IMR-90 (cell line): ENCODE data around the gene L3MBTL4. TPM values are rescaled to one million over a fixed set of nuclear protein-coding genes. Genes with fewer than 3 reads are reported as not detected.

ENCODE experiments used
- ATAC-seq: fragments of 200-7000 bp; cut with Tn5 transposase; 2 replicates; pipeline ENCODE4 v1.9.1; 2020; ENCODE audit warnings: low read depth, mild to moderate bottlenecking, moderate library complexity
- BruUV-seq: library from RNA; stranded (reverse); fragments of 400-500 nt; replicated peaks from 2 replicates; lab custom pipeline; 2021; lab: Mats Ljungman, UMichigan
- CTCF ChIA-PET: fragments of 300-600 bp; formaldehyde crosslinking; extraction: SDS; loops from one replicate; lab custom pipeline; 2021; ENCODE audit warnings: antibody characterized with exemption; lab: Yijun Ruan, JAX
- POLR2A ChIA-PET: fragments of 300-600 bp; sonication (Branson Sonifier 250); formaldehyde crosslinking; loops from one replicate; lab custom pipeline; 2022; ENCODE audit warnings: antibody characterized with exemption; ENCODE audit not compliant: unreplicated experiment; lab: Charles Lee
- DNase-seq: peaks from one replicate; pipeline ENCODE4 v3.0.0; 2013
- H2AFZ ChIP-seq: replicated peaks from 2 replicates; pipeline ENCODE3; 2013; ENCODE audit warnings: low read length, mild to moderate bottlenecking; ENCODE audit not compliant: poor library complexity
- H2AK5ac ChIP-seq: 2 replicates; pipeline ENCODE4 v1.6.1; 2013; ENCODE audit warnings: low read depth, low read length, inconsistent platforms
- H2AK9ac ChIP-seq: replicated peaks from 2 replicates; pipeline ENCODE3; 2013; ENCODE audit warnings: mild to moderate bottlenecking, low read depth, low read length, moderate library complexity; ENCODE audit not compliant: poor library complexity
- H2BK120ac ChIP-seq: 2 replicates; pipeline ENCODE4 v1.6.1; 2013; ENCODE audit warnings: low read depth, low read length, inconsistent platforms
- H2BK15ac ChIP-seq: 3 replicates; pipeline ENCODE4 v1.6.1; 2013; ENCODE audit warnings: low read depth, low read length, inconsistent platforms
- H2BK20ac ChIP-seq: 2 replicates; pipeline ENCODE4 v1.6.1; 2013; ENCODE audit warnings: low read depth, mild to moderate bottlenecking, inconsistent platforms, low read length, moderate library complexity
- H2BK5ac ChIP-seq: 2 replicates; pipeline ENCODE4 v1.6.1; 2013; ENCODE audit warnings: mild to moderate bottlenecking, low read depth, low read length, inconsistent platforms; ENCODE audit not compliant: poor library complexity, severe bottlenecking
- H3K14ac ChIP-seq: replicated peaks from 2 replicates; pipeline ENCODE4 v1.6.1; 2013; ENCODE audit warnings: low read depth, low read length, inconsistent platforms
- H3K18ac ChIP-seq: 2 replicates; pipeline ENCODE4 v1.6.1; 2013; ENCODE audit warnings: low read depth, low read length, control low read depth
- H3K23ac ChIP-seq: 2 replicates; pipeline ENCODE4 v1.6.1; 2013; ENCODE audit warnings: low read depth, low read length, inconsistent platforms
- H3K27ac ChIP-seq: 2 replicates; pipeline ENCODE4 v1.5.1; 2013; ENCODE audit warnings: mild to moderate bottlenecking, control low read depth, low read length; ENCODE audit not compliant: insufficient read depth
- H3K27me3 ChIP-seq: 2 replicates; pipeline ENCODE4 v1.6.1; 2013; ENCODE audit warnings: low read length; ENCODE audit not compliant: control insufficient read depth, insufficient read depth
- H3K36me3 ChIP-seq: 2 replicates; pipeline ENCODE4 v1.6.1; 2013; ENCODE audit warnings: low read length, mixed read lengths; ENCODE audit not compliant: control insufficient read depth, insufficient read depth
- H3K4ac ChIP-seq: 2 replicates; pipeline ENCODE4 v1.6.1; 2013; ENCODE audit warnings: low read depth, low read length, inconsistent platforms
- H3K4me1 ChIP-seq: 2 replicates; pipeline ENCODE4 v1.6.1; 2013; ENCODE audit warnings: low read length, mixed read lengths; ENCODE audit not compliant: control insufficient read depth, insufficient read depth
- H3K4me2 ChIP-seq: 2 replicates; pipeline ENCODE4 v1.6.1; 2013; ENCODE audit warnings: low read depth, mild to moderate bottlenecking, control low read depth, low read length, moderate library complexity
- H3K4me3 ChIP-seq: 2 replicates; pipeline ENCODE4 v1.5.1; 2013; ENCODE audit warnings: low read depth, mild to moderate bottlenecking, control low read depth, low read length, moderate library complexity; ENCODE audit not compliant: insufficient read depth
- H3K56ac ChIP-seq: 2 replicates; pipeline ENCODE4 v1.6.1; 2013; ENCODE audit warnings: low read length, inconsistent platforms; ENCODE audit not compliant: insufficient read depth; ENCODE audit errors: extremely low read depth
- H3K79me1 ChIP-seq, 2 experiments: 2 replicates each; pipeline ENCODE4 v1.6.1; 2013; ENCODE audit warnings: low read length in 2 of 2, inconsistent platforms in 1 of 2, low read depth in 1 of 2
- H3K9ac ChIP-seq: 2 replicates; pipeline ENCODE4 v1.6.1; 2013; ENCODE audit warnings: low read depth, low read length, control low read depth
- H3K9me1 ChIP-seq: 2 replicates; pipeline ENCODE4 v1.6.1; 2013; ENCODE audit warnings: low read length, inconsistent platforms; ENCODE audit not compliant: insufficient read depth
- H3K9me3 ChIP-seq: 2 replicates; pipeline ENCODE4 v1.6.1; 2013; ENCODE audit warnings: low read length; ENCODE audit not compliant: control insufficient read depth, insufficient read depth
- H4K20me1 ChIP-seq: 2 replicates; pipeline ENCODE4 v1.6.1; 2013; ENCODE audit warnings: low read length, inconsistent platforms; ENCODE audit not compliant: insufficient read depth
- H4K5ac ChIP-seq: 2 replicates; pipeline ENCODE4 v1.6.1; 2013; ENCODE audit warnings: mild to moderate bottlenecking, low read depth, low read length, control low read depth
- H4K8ac ChIP-seq, 2 experiments: 2 replicates each; pipeline ENCODE4 v1.6.1; 2013; ENCODE audit warnings: low read depth in 2 of 2, low read length in 2 of 2, control low read depth in 1 of 2, inconsistent platforms in 1 of 2
- H4K91ac ChIP-seq: 2 replicates; pipeline ENCODE4 v1.6.1; 2013; ENCODE audit warnings: low read depth, low read length, inconsistent platforms; ENCODE audit not compliant: insufficient read depth
- BHLHE40 ChIP-seq: fragments of 150-350 bp; IDR thresholded peaks from 2 replicates; pipeline ENCODE4 v1.6.1; 2016; ENCODE audit warnings: mild to moderate bottlenecking, low read depth, low read length
- CEBPB ChIP-seq: IDR thresholded peaks from 2 replicates; pipeline ENCODE4 v1.6.1; 2012; ENCODE audit warnings: low read depth, low read length, improper control_type of control experiment
- CHD1 ChIP-seq: IDR thresholded peaks from 2 replicates; pipeline ENCODE4 v1.6.1; 2012; ENCODE audit warnings: low read depth, low read length, improper control_type of control experiment
- CTCF ChIP-seq: conservative IDR thresholded peaks from 2 replicates; pipeline ENCODE4 v1.5.1; 2012; ENCODE audit warnings: mild to moderate bottlenecking, low read depth, low read length, improper control_type of control experiment
- ELK1 ChIP-seq: fragments of 150-350 bp; IDR thresholded peaks from 2 replicates; pipeline ENCODE4 v1.6.1; 2016; ENCODE audit warnings: low read depth, mild to moderate bottlenecking, low read length, moderate library complexity, borderline replicate concordance
- FOS ChIP-seq: fragments of 150-350 bp; IDR thresholded peaks from 2 replicates; pipeline ENCODE4 v1.6.1; 2016; ENCODE audit warnings: low read depth, low read length
- MAFK ChIP-seq: IDR thresholded peaks from 2 replicates; pipeline ENCODE4 v1.6.1; 2012; ENCODE audit warnings: low read depth, low read length, improper control_type of control experiment
- MAZ ChIP-seq: IDR thresholded peaks from 2 replicates; pipeline ENCODE4 v1.6.1; 2012; ENCODE audit warnings: low read depth, mild to moderate bottlenecking, low read length, improper control_type of control experiment, moderate library complexity, borderline replicate concordance
- MXI1 ChIP-seq: IDR thresholded peaks from 2 replicates; pipeline ENCODE4 v1.6.1; 2012; ENCODE audit warnings: low read depth, mild to moderate bottlenecking, low read length, moderate library complexity, borderline replicate concordance
- NFE2L2 ChIP-seq: fragments of 150-350 bp; IDR thresholded peaks from 2 replicates; pipeline ENCODE4 v1.6.1; 2016; ENCODE audit warnings: low read depth, mild to moderate bottlenecking, low read length
- POLR2A ChIP-seq: IDR thresholded peaks from 2 replicates; pipeline ENCODE4 v1.6.1; 2012; ENCODE audit warnings: mild to moderate bottlenecking, low read depth, low read length
- RAD21 ChIP-seq: IDR thresholded peaks from 2 replicates; pipeline ENCODE4 v1.6.1; 2012; ENCODE audit warnings: low read length, improper control_type of control experiment
- RCOR1 ChIP-seq: IDR thresholded peaks from 2 replicates; pipeline ENCODE4 v1.6.1; 2012; ENCODE audit warnings: mild to moderate bottlenecking, low read length, improper control_type of control experiment; ENCODE audit not compliant: insufficient replicate concordance
- RFX5 ChIP-seq: IDR thresholded peaks from 2 replicates; pipeline ENCODE4 v1.8.0; 2012; ENCODE audit warnings: low read depth, mild to moderate bottlenecking, low read length, moderate library complexity
- SMC3 ChIP-seq: fragments of 150-350 bp; IDR thresholded peaks from 2 replicates; pipeline ENCODE4 v1.6.1; 2016; ENCODE audit warnings: low read depth, mild to moderate bottlenecking, antibody characterized with exemption, low read length, moderate library complexity
- USF2 ChIP-seq: fragments of 150-350 bp; IDR thresholded peaks from 2 replicates; pipeline ENCODE4 v1.6.1; 2017; ENCODE audit warnings: mild to moderate bottlenecking, antibody characterized with exemption, low read length, low read depth
- WGBS, 2 experiments: methylation state at CpG; one replicate each; pipeline versions ENCODE4 v1.1.5 to v1.1.7; 2013; ENCODE audit warnings: missing lambda C conversion rate in 2 of 2; ENCODE audit not compliant: insufficient read length in 1 of 2; ENCODE audit errors: extremely low coverage in 2 of 2; 5-methylcytosine and 5-hydroxymethylcytosine counted together
- dilution Hi-C: fragments of 300-500 bp; cut with HindIII; formaldehyde crosslinking; loops from one replicate; pipeline ENCODE4 v1.14.3; 2018; ENCODE audit warnings: low sequenced_read_pairs; ENCODE audit not compliant: unreplicated experiment
- in situ Hi-C: fragments of 300-500 bp; cut with MboI; formaldehyde crosslinking; loops from 3 replicates; pipeline ENCODE4 v1.14.3; 2019; ENCODE audit warnings: low sequenced_read_pairs, inconsistent platforms, mixed read lengths
- intact Hi-C: fragments of 100-400 bp; cut with micrococcal nuclease; formaldehyde crosslinking; loops from 2 replicates; pipeline ENCODE4 v1.10.0; 2022
- polyA plus RNA-seq, 3 experiments: library from polyadenylated mRNA; depleted of rRNA; stranded (reverse); fragments of >200 nt; gene quantifications; 2 replicates each; pipeline ENCODE4 v1.2.3, GENCODE V29; 2012; ENCODE audit warnings: low replicate concordance in 1 of 3
- total RNA-seq: library from RNA; depleted of rRNA; stranded (reverse); fragments of >200 nt; gene quantifications from 2 replicates; pipeline ENCODE4 v1.2.3, GENCODE V29; 2012

L3MBTL4 gene
- total and polyA plus RNA-seq, 2 of the 4 experiments (the other 2 are of a cell fraction), result under 0.01 to 0.02 TPM

DNA sequence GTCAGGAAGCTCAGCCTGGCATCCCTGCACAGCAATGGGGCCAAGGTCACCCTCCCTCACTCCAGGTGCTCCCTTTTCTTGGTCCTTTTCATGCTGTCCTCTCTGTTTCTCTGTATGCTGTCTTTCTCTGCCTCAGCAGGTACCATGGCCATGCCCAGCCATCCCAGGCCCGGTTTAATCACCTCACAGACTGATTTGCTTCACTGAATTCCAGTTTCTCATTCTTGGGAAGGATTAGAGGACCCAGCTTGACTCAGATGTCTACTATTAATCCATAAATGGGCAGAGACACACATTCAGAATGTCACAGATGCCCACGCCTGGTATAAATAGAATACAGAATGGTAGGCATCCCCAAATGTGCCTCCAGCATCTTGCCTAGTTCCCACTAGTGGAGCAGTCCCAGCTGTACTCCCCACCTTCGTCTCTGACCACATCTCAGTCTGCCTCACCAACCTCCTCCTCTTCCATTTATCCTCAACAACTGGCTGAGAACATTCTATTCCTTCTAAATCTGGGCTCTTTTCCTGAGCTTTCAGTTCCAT is 14.2 kb upstream of the L3MBTL4 start:
- TF ChIP-seq SMC3 (no peak), MAZ (no peak), USF2 (no peak), FOS (no peak), RAD21 (no peak), ELK1 (no peak), NFE2L2 (no peak), RCOR1 (no peak), CEBPB (no peak), BHLHE40 (no peak), CTCF (no peak), MXI1 (no peak), MAFK (no peak), CHD1 (no peak), POLR2A (no peak), RFX5 (no peak)
- Histone ChIP-seq H3K27ac (no peak overlapping the region), H3K56ac (no peak overlapping the region), H4K8ac (no peak overlapping the region), H3K9ac (no peak overlapping the region), H2BK20ac (no peak overlapping the region), H4K91ac (no peak overlapping the region), H3K79me1 (no peaks in the 10 kb centered on the region), H4K20me1 (no peaks in the 10 kb centered on the region), H3K4me2 (no peak overlapping the region), H4K5ac (no peak overlapping the region), H3K27me3 (no peaks in the 10 kb centered on the region), H3K4me1 (no peaks in the 10 kb centered on the region), H2BK120ac (no peak overlapping the region), H2AK5ac (no peak overlapping the region), H3K9me3 (no peaks in the 10 kb centered on the region), H3K18ac (no peak overlapping the region), H2AK9ac (no peak overlapping the region), H3K4me3 (no peak overlapping the region), H3K36me3 (no peaks in the 10 kb centered on the region), H3K14ac (no peak overlapping the region), H2BK15ac (no peak overlapping the region), H3K23ac (no peak overlapping the region), H2AFZ (no peak overlapping the region), H3K4ac (no peak overlapping the region), H3K9me1 (no peaks in the 10 kb centered on the region), H2BK5ac (no peak overlapping the region)
- no peak for DNase-seq
- in situ Hi-C loops, result no loop called here
- dilution Hi-C loops, result no loop called here
- no CpG with 5 or more reads among the region's 3 CpGs for WGBS, 2 experiments
- BruUV-seq, result no TSS peak
- ChIA-PET CTCF (no interaction called here), POLR2A (no interaction called here)
- ATAC-seq, result no peak
- intact Hi-C loops, result no loop called here
